Heart left ventricle (tissue), 16 donors: ENCODE data around the gene CYP46A1. TPM values are rescaled to one million over a fixed set of nuclear protein-coding genes. Genes with fewer than 3 reads are reported as not detected.

Experiments used
- ATAC-seq, 4 donors: fragments of 200-7000 bp; cut with Tn5 transposase; one replicate each; pipeline ENCODE4 v1.9.1; 2020 to 2022; ENCODE audit warnings: moderate library complexity in 4 of 4, mild to moderate bottlenecking in 3 of 4, moderate number of reproducible peaks in 1 of 4
- DNase-seq, 5 donors: peaks; one replicate each; pipeline ENCODE4 v3.0.0-alpha.2; 2020
- H3K27ac ChIP-seq, 12 donors: fragments of 200-600 bp; sonication (generic) in 4 of 12; one replicate each; pipeline versions ENCODE4 v1.5.0 to v1.8.0; 2016 to 2022; ENCODE audit warnings: mild to moderate bottlenecking in 2 of 12
- H3K27me3 ChIP-seq, 9 donors: fragments of 200-600 bp; sonication (generic) in 2 of 9; one replicate each; pipeline versions ENCODE4 v1.5.1 to v1.8.0; 2016 to 2022; ENCODE audit warnings: mild to moderate bottlenecking in 3 of 9
- H3K36me3 ChIP-seq, 9 donors: fragments of 200-600 bp; sonication (generic) in 2 of 9; one replicate each; pipeline versions ENCODE4 v1.5.0 to v1.8.0; 2018 to 2022; ENCODE audit warnings: mild to moderate bottlenecking in 2 of 9
- H3K4me1 ChIP-seq, 12 donors: fragments of 200-600 bp; sonication (generic) in 4 of 12; one replicate each; pipeline versions ENCODE4 v1.5.0 to v1.8.0; 2016 to 2022; ENCODE audit warnings: mild to moderate bottlenecking in 3 of 12
- H3K4me3 ChIP-seq, 12 donors: fragments of 200-600 bp; sonication (generic) in 4 of 12; one replicate each; pipeline versions ENCODE4 v1.5.0 to v1.8.0; 2017 to 2022; ENCODE audit warnings: mild to moderate bottlenecking in 9 of 12, moderate library complexity in 4 of 12
- H3K9me3 ChIP-seq, 12 donors: fragments of 200-600 bp; sonication (generic) in 4 of 12; one replicate each; pipeline versions ENCODE4 v1.5.0 to v1.8.0; 2016 to 2022; ENCODE audit warnings: mild to moderate bottlenecking in 1 of 12
- POLR2A ChIP-seq, 2 donors: fragments of 450-650 bp; IDR thresholded peaks; one replicate each; pipeline ENCODE4 v1.6.1; 2017; ENCODE audit warnings: antibody characterized with exemption in 2 of 2, mild to moderate bottlenecking in 2 of 2, moderate library complexity in 2 of 2
- WGBS, 4 donors: extraction: QIAGEN DNeasy Blood & Tissue Kit in 2 of 4; methylation state at CpG; one replicate each; pipeline versions ENCODE4 v1.1.5 to v1.1.7; 2013 to 2018; 5-methylcytosine and 5-hydroxymethylcytosine counted together
- intact Hi-C, 10 donors: fragments of 100-400 bp; cut with DNase I; formaldehyde crosslinking; loops; one replicate each; pipeline versions ENCODE4 v1.11.1 to v1.14.2; 2022
- polyA plus RNA-seq, 2 donors: library from polyadenylated mRNA; stranded (reverse); fragments of 200-250 nt; gene quantifications; one replicate each; pipeline ENCODE4 v1.2.3, GENCODE V29; 2013
- total RNA-seq, 9 donors: library from RNA; depleted of rRNA in 2 of 9; stranded (reverse); fragments of >200 nt in 2 of 9; fragmentation: NEBNext Ultra II Directional in 3 of 9; extraction: Animal tissue kit (Norgen Biotek cat#: 25700) in 3 of 9; gene quantifications; one replicate each; pipeline versions ENCODE4 v1.1.0 to v1.2.4, GENCODE V29; 2016 to 2023
- TF ChIP-seq, protein P1 (sequence below), 12 donors: fragments of 200-600 bp; sonication (generic) in 4 of 12; IDR thresholded peaks; one replicate each; pipeline versions ENCODE4 v1.5.0 to v1.8.0; 2018 to 2022; ENCODE audit warnings: antibody characterized with exemption in 12 of 12, mild to moderate bottlenecking in 5 of 12
- donor health status: ischemic (EF 13 %, LVEDD 7.1; RV severe dilation, severe dysfunction).
- donor health status: healthy with polysubstance abuse.
- donor health status: DM: no; HTN: yes; CAD: no.
- donor health status: DM: no; HTN: no; CAD: no.
- donor health status: ischemic (EF 25% LVEDD 6.9; RV normal size, moderate dysfunction).
- donor health status: ischemic (EF 25% LVEDD 5.7; RV mildly dilated, moderate dysfunction).
- donor health status: healthy.
- donor health status: DM: yes; HTN: yes; CAD: no.
- donor health status: ischemic (EF 35%, LVEDD 5.7; RV mildly dilated, moderate dysfunction).
- donor health status: nonischemic (EF 11% LVEDD 7.7; RV severe dilation, severe dysfunction).
- donor health status: DM: yes; HTN: yes; CAD: no.
- donor health status: PGD.
- donor health status: ischemic (EF 29% LVEDD 5.4; RV normal size, mild dysfunction).
- donor health status: nonischemic (EF 23%, LVEDD 6.1; RV moderate dilation, normal function).

CYP46A1 gene
- total and polyA plus RNA-seq, 11 donors, result 1.5 to 8.0 (median 3.4) TPM

DNA sequence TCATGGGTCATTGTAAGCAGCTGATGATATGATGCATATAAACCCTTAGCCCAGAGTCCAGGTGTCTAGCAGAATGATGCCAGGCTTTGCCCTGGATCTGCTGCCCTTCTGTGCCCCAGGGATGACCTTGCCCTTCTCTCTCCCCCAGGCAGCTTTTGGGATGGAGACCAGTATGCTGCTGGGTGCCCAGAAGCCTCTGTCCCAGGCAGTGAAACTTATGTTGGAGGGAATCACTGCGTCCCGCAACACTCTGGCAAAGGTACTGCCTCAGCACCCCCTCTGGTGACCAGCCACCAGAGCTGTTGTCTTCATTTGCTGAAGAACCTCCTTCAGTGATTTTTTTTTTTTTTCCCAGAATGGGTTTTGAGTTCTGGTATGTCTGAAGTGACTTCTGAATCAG, 23.3 kb downstream of the CYP46A1 start:
- TF ChIP-seq, protein P1, sequence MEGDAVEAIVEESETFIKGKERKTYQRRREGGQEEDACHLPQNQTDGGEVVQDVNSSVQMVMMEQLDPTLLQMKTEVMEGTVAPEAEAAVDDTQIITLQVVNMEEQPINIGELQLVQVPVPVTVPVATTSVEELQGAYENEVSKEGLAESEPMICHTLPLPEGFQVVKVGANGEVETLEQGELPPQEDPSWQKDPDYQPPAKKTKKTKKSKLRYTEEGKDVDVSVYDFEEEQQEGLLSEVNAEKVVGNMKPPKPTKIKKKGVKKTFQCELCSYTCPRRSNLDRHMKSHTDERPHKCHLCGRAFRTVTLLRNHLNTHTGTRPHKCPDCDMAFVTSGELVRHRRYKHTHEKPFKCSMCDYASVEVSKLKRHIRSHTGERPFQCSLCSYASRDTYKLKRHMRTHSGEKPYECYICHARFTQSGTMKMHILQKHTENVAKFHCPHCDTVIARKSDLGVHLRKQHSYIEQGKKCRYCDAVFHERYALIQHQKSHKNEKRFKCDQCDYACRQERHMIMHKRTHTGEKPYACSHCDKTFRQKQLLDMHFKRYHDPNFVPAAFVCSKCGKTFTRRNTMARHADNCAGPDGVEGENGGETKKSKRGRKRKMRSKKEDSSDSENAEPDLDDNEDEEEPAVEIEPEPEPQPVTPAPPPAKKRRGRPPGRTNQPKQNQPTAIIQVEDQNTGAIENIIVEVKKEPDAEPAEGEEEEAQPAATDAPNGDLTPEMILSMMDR (IDR thresholded peaks at IDR 0.05), result no peak
- no peak for TF ChIP-seq POLR2A (IDR thresholded peaks at IDR 0.05)
- no peaks in the 10 kb centered on the region for H3K36me3 ChIP-seq
- no peak for ATAC-seq
- no peak overlapping the region for H3K4me3 ChIP-seq
- no peak for DNase-seq
- no peak overlapping the region for H3K27ac ChIP-seq
- intact Hi-C loops, result no loop called here
- peaks cover 0 to 26% (median 10%) of the 10 kb centered on the region in 12 donors for H3K9me3 ChIP-seq
- 95 to 100% (median 99%) methylated on average over 2 of the region's 2 CpGs for WGBS, 4 donors
- H3K4me1 ChIP-seq, result no peaks in the 10 kb centered on the region
- H3K27me3 ChIP-seq, result no peaks in the 10 kb centered on the region

DNA sequence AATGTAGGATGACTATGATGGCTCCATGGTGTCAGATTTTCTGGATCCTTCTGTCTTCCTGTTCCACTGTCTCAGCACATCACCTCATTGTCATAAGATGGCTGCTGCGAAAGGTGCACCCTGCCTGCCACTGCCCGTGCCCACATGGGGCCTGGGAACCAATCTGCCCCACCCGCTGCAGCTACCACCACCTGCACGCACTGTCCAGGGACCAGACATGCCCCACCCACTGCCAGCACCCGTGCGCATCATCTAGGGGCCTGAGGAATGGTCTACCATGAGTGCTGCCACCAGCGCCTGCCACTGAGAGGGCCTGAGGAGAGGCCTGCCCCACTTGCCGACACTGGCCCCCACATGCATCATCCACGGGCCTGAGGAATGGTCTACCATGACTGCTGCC, 23.8 kb downstream of the CYP46A1 start:
- ATAC-seq (no peak), DNase-seq (no peak)
- TF ChIP-seq POLR2A (IDR thresholded peaks at IDR 0.05), result no peak
- TF ChIP-seq, protein P1 (IDR thresholded peaks at IDR 0.05), result no peak
- no peaks in the 10 kb centered on the region for H3K27me3 ChIP-seq
- WGBS, 4 donors, result 94 to 98% (median 97%) methylated on average over 6 to 9 of the region's 9 CpGs
- no peak overlapping the region for H3K4me3 ChIP-seq
- H3K27ac ChIP-seq, result no peak overlapping the region
- intact Hi-C loops, result no loop called here
- H3K9me3 ChIP-seq, result peaks cover 0 to 26% (median 8%) of the 10 kb centered on the region in 12 donors
- H3K4me1 ChIP-seq, result no peaks in the 10 kb centered on the region
- H3K36me3 ChIP-seq, result no peaks in the 10 kb centered on the region

DNA sequence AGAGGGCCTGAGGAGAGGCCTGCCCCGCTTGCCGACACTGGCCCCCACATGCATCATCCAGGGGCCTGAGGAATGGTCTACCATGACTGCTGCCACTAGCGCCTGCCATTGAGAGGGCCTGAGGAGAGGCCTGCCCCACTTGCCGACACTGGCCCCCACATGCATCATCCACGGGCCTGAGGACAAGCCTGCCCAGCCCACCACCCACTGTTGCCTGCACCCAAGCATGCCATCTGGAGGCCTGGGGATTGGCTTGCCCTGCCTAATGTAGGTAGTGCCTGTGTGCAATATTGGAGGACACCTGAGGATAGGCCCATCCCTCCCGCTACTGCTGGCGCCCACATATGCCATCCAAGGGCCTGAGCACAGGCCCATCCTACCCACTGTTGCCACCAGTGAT, 24.4 kb downstream of the CYP46A1 start:
- DNase-seq (no peak), ATAC-seq (no peak)

DNA sequence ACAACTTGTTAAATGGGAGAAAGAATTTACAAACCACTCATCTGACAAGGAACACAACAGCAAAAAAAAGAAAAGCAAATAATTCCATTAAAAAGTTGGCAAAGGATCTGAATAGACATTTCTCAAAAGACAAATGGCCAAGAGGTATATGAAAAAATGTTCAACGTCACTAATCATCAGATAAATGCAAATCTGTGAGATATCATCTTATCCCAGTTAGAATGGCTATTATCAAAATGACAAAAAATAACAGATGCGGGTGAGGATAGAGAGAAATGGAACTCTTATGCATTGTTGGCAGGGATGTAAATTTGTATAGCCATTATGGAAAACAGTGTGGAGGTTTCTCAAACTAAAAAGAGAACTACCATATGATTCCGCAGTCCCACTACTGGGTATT, 29.9 kb downstream of the CYP46A1 start:
- no peaks in the 10 kb centered on the region for H3K4me1 ChIP-seq
- intact Hi-C loops, result no loop called here
- no peaks in the 10 kb centered on the region for H3K36me3 ChIP-seq
- peaks cover 0 to 12% (median 0%) of the 10 kb centered on the region in 12 donors for H3K9me3 ChIP-seq
- TF ChIP-seq, protein P1 (IDR thresholded peaks at IDR 0.05), result no peak
- no peak for TF ChIP-seq POLR2A (IDR thresholded peaks at IDR 0.05)
- no peak overlapping the region for H3K4me3 ChIP-seq
- no peak overlapping the region for H3K27ac ChIP-seq
- ATAC-seq (no peak), DNase-seq (no peak)
- H3K27me3 ChIP-seq, result no peaks in the 10 kb centered on the region
- WGBS, 4 donors, result 90 to 95% (median 91%) methylated on average over 3 of the region's 3 CpGs

More for the DNA sequence above, 24.4 kb downstream of the CYP46A1 start:
- Histone ChIP-seq H3K4me1 (no peaks in the 10 kb centered on the region), H3K36me3 (no peaks in the 10 kb centered on the region), H3K4me3 (no peak overlapping the region), H3K27ac (no peak overlapping the region), H3K27me3 (no peaks in the 10 kb centered on the region), H3K9me3 (peaks cover 0 to 22% (median 4%) of the 10 kb centered on the region in 12 donors)
- intact Hi-C loops, result no loop called here
- 72 to 95% (median 83%) methylated on average over 5 to 7 of the region's 7 CpGs for WGBS, 4 donors
- TF ChIP-seq POLR2A (IDR thresholded peaks at IDR 0.05), result no peak
- TF ChIP-seq, protein P1 (IDR thresholded peaks at IDR 0.05), result no peak
